Stimulated activated CD4-positive, alpha-beta T cell treated with anti-CD3 and anti-CD28 coated beads, Interleukin-1b, Interleukin-23, amount 100 ng/mL, for 48 hours (primary cell): ENCODE measurements around the gene ARID1B.
A peak's percentile ranks its signal among the peaks of the same experiment; 100 is the strongest.

Experiments
- DNase-seq: peaks from one replicate; pipeline ENCODE4 v3.0.0-alpha.2; 2020

The ARID1B gene

GRCh38 chr6:156776840-156777576 is at the start of gene ARID1B:
Gene ARID1B (plus strand): TSS chr6:156777378. CDS start chr6:156777681, 303 bp downstream.
- DNase-seq: peak; percentile 68

GRCh38 chr6:156727715-156728385 is 49.3 kb upstream of the ARID1B start:
- DNase-seq: no peak

GRCh38 chr6:156729248-156729647 is 47.9 kb upstream of the ARID1B start:
- DNase-seq: no peak

GRCh38 chr6:156731396-156731795 is 45.8 kb upstream of the ARID1B start:
- DNase-seq: no peak

- DNase-seq: no peak
These were observed 41.4 kb upstream of the ARID1B start for GRCh38 chr6:156735751-156736150.

GRCh38 chr6:156740604-156741003 is 36.6 kb upstream of the ARID1B start:
- DNase-seq: no peak

GRCh38 chr6:156741287-156742073 is 35.7 kb upstream of the ARID1B start:
- no peak for DNase-seq

- DNase-seq: no peak
These were observed 29.5 kb upstream of the ARID1B start for GRCh38 chr6:156747715-156748114.

- DNase-seq: no peak
These were observed 28.7 kb upstream of the ARID1B start for GRCh38 chr6:156748504-156748903.

GRCh38 chr6:156752666-156753301 is 24.4 kb upstream of the ARID1B start:
- no peak for DNase-seq

GRCh38 chr6:156756630-156757610 is 20.3 kb upstream of the ARID1B start:
- DNase-seq: no peak

GRCh38 chr6:156757849-156758248 is 19.3 kb upstream of the ARID1B start:
- DNase-seq: no peak

- no peak for DNase-seq
These were observed 16.8 kb upstream of the ARID1B start for GRCh38 chr6:156760377-156760776.

- no peak for DNase-seq
These were observed 14.6 kb upstream of the ARID1B start for GRCh38 chr6:156762547-156762946.

GRCh38 chr6:156765117-156765516 is 12.1 kb upstream of the ARID1B start:
- DNase-seq: no peak

GRCh38 chr6:156767603-156768467 is 9.3 kb upstream of the ARID1B start:
- no peak for DNase-seq

GRCh38 chr6:156771047-156771446 is 6.1 kb upstream of the ARID1B start:
- DNase-seq: no peak

- no peak for DNase-seq
These were observed 5.4 kb upstream of the ARID1B start for GRCh38 chr6:156771761-156772160.

GRCh38 chr6:156773476-156773875 is 3.7 kb upstream of the ARID1B start:
- DNase-seq: no peak

GRCh38 chr6:156773935-156774852 is 3.0 kb upstream of the ARID1B start:
- DNase-seq: no peak
